ENCODE measurements around the gene TMEM184C.
A peak's percentile ranks its signal among the peaks of the same experiment; 100 is the strongest.

Gene TMEM184C

GRCh38 chr4:147674073-147674472 lies 56.9 kb downstream of the TMEM184C start:
- no peak for DNase-seq

- no peak for DNase-seq
Observed at GRCh38 chr4:147674496-147674895, 57.3 kb downstream of the TMEM184C start.

GRCh38 chr4:147678106-147678505 lies 60.9 kb downstream of the TMEM184C start:
- DNase-seq: no peak

- no peak for DNase-seq
Observed at GRCh38 chr4:147678796-147679549, 61.8 kb downstream of the TMEM184C start.

GRCh38 chr4:147682755-147683154 lies 65.6 kb downstream of the TMEM184C start:
- no peak for DNase-seq

GRCh38 chr4:147683188-147683591 lies 66.0 kb downstream of the TMEM184C start:
- peak; percentile 61 for DNase-seq

- peak; percentile 94 for DNase-seq
Observed at GRCh38 chr4:147683717-147684700, 66.8 kb downstream of the TMEM184C start, which contains the start of gene PRMT9. Gene PRMT9 (minus strand): TSS chr4:147684163. CDS start chr4:147683987, 176 bp downstream.

GRCh38 chr4:147689067-147689466 lies 71.9 kb downstream of the TMEM184C start:
- DNase-seq: no peak

GRCh38 chr4:147691820-147692219 lies 74.6 kb downstream of the TMEM184C start:
- DNase-seq: no peak

GRCh38 chr4:147693218-147693617 lies 76.0 kb downstream of the TMEM184C start:
- no peak for DNase-seq

GRCh38 chr4:147696866-147697265 lies 79.7 kb downstream of the TMEM184C start:
- DNase-seq: no peak

- DNase-seq: no peak
Observed at GRCh38 chr4:147704846-147705245, 87.6 kb downstream of the TMEM184C start.

- DNase-seq: peak; percentile 73
Observed at GRCh38 chr4:147707892-147708672, 90.9 kb downstream of the TMEM184C start.

GRCh38 chr4:147709999-147710398 lies 92.8 kb downstream of the TMEM184C start:
- DNase-seq: no peak

- DNase-seq: no peak
Observed at GRCh38 chr4:147714575-147715401, 97.6 kb downstream of the TMEM184C start.

GRCh38 chr4:147717878-147718277 lies 100.7 kb downstream of the TMEM184C start:
- DNase-seq: no peak

Measured in activated CD8-positive, alpha-beta memory T cell treated with anti-CD3 and anti-CD28 coated beads for 24 hours (primary cell).